Kidney (tissue), 22 donors: ENCODE results near the gene ZNF300. TPM values are rescaled to one million over a fixed set of nuclear protein-coding genes. Genes with fewer than 3 reads are reported as not detected.

Experiments used
- DNase-seq, 5 donors: peaks; one replicate each; pipeline ENCODE4 v3.0.0-alpha.2; 2013 to 2020
- FAIRE-seq: peaks from 2 replicates; lab custom pipeline; 2012; peaks lifted over from hg19 to GRCh38; lab: Jason Lieb, UNC
- H3K27ac ChIP-seq, 2 donors: one replicate each; pipeline ENCODE4 v1.7.0; 2013; ENCODE audit warnings: low read depth in 2 of 2, low read length in 2 of 2, inconsistent platforms in 1 of 2
- H3K27me3 ChIP-seq: one replicate; pipeline ENCODE4 v1.7.1; 2013; ENCODE audit warnings: low read length, inconsistent platforms; ENCODE audit not compliant: control insufficient read depth, insufficient read depth
- H3K36me3 ChIP-seq, 3 donors: one replicate each; pipeline versions ENCODE4 v1.7.0 to v1.7.1; 2013; ENCODE audit warnings: low read length in 3 of 3, control low read depth in 1 of 3, inconsistent platforms in 1 of 3; ENCODE audit not compliant: insufficient read depth in 3 of 3, control insufficient read depth in 2 of 3
- H3K4me1 ChIP-seq, 3 donors: one replicate each; pipeline versions ENCODE4 v1.7.0 to v1.7.1; 2013; ENCODE audit warnings: low read length in 3 of 3, inconsistent platforms in 1 of 3, low read depth in 1 of 3; ENCODE audit not compliant: control insufficient read depth in 2 of 3, insufficient read depth in 2 of 3
- H3K4me3 ChIP-seq, 3 donors: one replicate each; pipeline versions ENCODE4 v1.7.0 to v1.8.1; 2013; ENCODE audit warnings: low read length in 3 of 3, control low read depth in 1 of 3, inconsistent platforms in 1 of 3
- H3K9ac ChIP-seq, 3 donors: one replicate each; pipeline versions ENCODE4 v1.7.0 to v1.7.1; 2013; ENCODE audit warnings: low read length in 3 of 3, control low read depth in 1 of 3, inconsistent platforms in 1 of 3
- H3K9me3 ChIP-seq, 3 donors: one replicate each; pipeline versions ENCODE4 v1.7.0 to v1.7.1; 2013; ENCODE audit warnings: low read length in 3 of 3, control low read depth in 1 of 3, inconsistent platforms in 1 of 3; ENCODE audit not compliant: control insufficient read depth in 2 of 3, insufficient read depth in 1 of 3
- CTCF ChIP-seq: IDR thresholded peaks from 3 replicates; pipeline ENCODE4 v1.5.1; 2012; ENCODE audit warnings: mild to moderate bottlenecking, moderate library complexity, borderline replicate concordance; ENCODE audit not compliant: insufficient read depth; ENCODE audit errors: extremely low read depth
- intact Hi-C: fragments of 100-400 bp; cut with DNase I; formaldehyde crosslinking; loops from one replicate; pipeline ENCODE4 v1.11.1; 2022
- long read RNA-seq, 10 donors: library from polyadenylated mRNA in 1 of 10; unstranded in 1 of 10; transcript quantifications; one replicate each; pipeline ENCODE4 v2.0.0 and lab custom pipeline, GENCODE V29; 2021 to 2026
- polyA plus RNA-seq: library from polyadenylated mRNA; stranded (reverse); fragments of 350-450 nt; fragmentation: Illumina TruSeq; extraction: RNeasy Lipid Tissue Mini Kit (QIAGEN cat#74804); gene quantifications from one replicate; pipeline ENCODE4 v1.2.3, GENCODE V29; 2014; ENCODE audit warnings: low read depth, low replicate concordance; ENCODE audit not compliant: insufficient read depth
- total RNA-seq: library from RNA; stranded (reverse); fragmentation: NEBNext Ultra II Directional; extraction: Animal tissue kit (Norgen Biotek cat#: 25700); gene quantifications from one replicate; pipeline ENCODE4 v1.2.1, GENCODE V29; 2021
- donor health status: control.
- donor health status: control.
- donor health status: control.
- donor health status: control.
- donor health status: control.
- donor health status: DM: yes; HTN: yes; CAD: no.
- donor health status: Normal renal cell carcinoma (clear cell type).

ZNF300 gene
- 6.5 TPM for total RNA-seq
- 4.0 TPM for polyA plus RNA-seq
- long read RNA-seq, donor 1, full-length matches to known transcripts, result 4 of 4 reads
- long read RNA-seq, donor 1, partial matches to known transcripts, result 0 of 4 reads
- long read RNA-seq, donor 1, other reads (novel, unspliced or antisense), result 0 of 4 reads
- long read RNA-seq, donor 2, full-length matches to known transcripts, result 2 of 2 reads
- long read RNA-seq, donor 2, partial matches to known transcripts, result 0 of 2 reads
- long read RNA-seq, donor 2, other reads (novel, unspliced or antisense), result 0 of 2 reads
- long read RNA-seq, donor 3, full-length matches to known transcripts, result 4 of 4 reads
- long read RNA-seq, donor 3, partial matches to known transcripts, result 0 of 4 reads
- long read RNA-seq, donor 3, other reads (novel, unspliced or antisense), result 0 of 4 reads
- long read RNA-seq, donor 4, full-length matches to known transcripts, result 7 of 7 reads
- long read RNA-seq, donor 4, partial matches to known transcripts, result 0 of 7 reads
- long read RNA-seq, donor 4, other reads (novel, unspliced or antisense), result 0 of 7 reads
- long read RNA-seq, donor 5, full-length matches to known transcripts, result 1 of 1 reads
- long read RNA-seq, donor 5, partial matches to known transcripts, result 0 of 1 reads
- long read RNA-seq, donor 5, other reads (novel, unspliced or antisense), result 0 of 1 reads
- long read RNA-seq, donor 6, full-length matches to known transcripts, result 5 of 5 reads
- long read RNA-seq, donor 6, partial matches to known transcripts, result 0 of 5 reads
- long read RNA-seq, donor 6, other reads (novel, unspliced or antisense), result 0 of 5 reads
- long read RNA-seq, donor 7, full-length matches to known transcripts, result 4 of 4 reads
- long read RNA-seq, donor 7, partial matches to known transcripts, result 0 of 4 reads
- long read RNA-seq, donor 7, other reads (novel, unspliced or antisense), result 0 of 4 reads
- long read RNA-seq, donor 8, full-length matches to known transcripts, result 3 of 3 reads
- long read RNA-seq, donor 8, partial matches to known transcripts, result 0 of 3 reads
- long read RNA-seq, donor 8, other reads (novel, unspliced or antisense), result 0 of 3 reads
- long read RNA-seq, donor 9, full-length matches to known transcripts, result 2 of 2 reads
- long read RNA-seq, donor 9, partial matches to known transcripts, result 0 of 2 reads
- long read RNA-seq, donor 9, other reads (novel, unspliced or antisense), result 0 of 2 reads
- long read RNA-seq, donor 10, full-length matches to known transcripts, result 10 of 10 reads
- long read RNA-seq, donor 10, partial matches to known transcripts, result 0 of 10 reads
- long read RNA-seq, donor 10, other reads (novel, unspliced or antisense), result 0 of 10 reads

GRCh38 chr5:150904479-150905311 is at the start of gene ZNF300:
Gene ZNF300, minus strand, starts transcription at chr5:150904980. Its CDS starts 1,825 bp downstream, at chr5:150903155.
- Histone ChIP-seq H3K36me3 (peaks cover 0 to 16% (median 2%) of the 10 kb centered on the region in 3 donors), H3K4me1 (peaks cover 0 to 3% (median 2%) of the 10 kb centered on the region in 3 donors), H3K9me3 (peaks cover 14 to 45% (median 18%) of the 10 kb centered on the region in 3 donors), H3K4me3 (peak within 1 kb of the TSS; percentile 71 to 99 (median 91)), H3K27ac (peak within 1 kb of the TSS; percentile 10 to 51), H3K27me3 (no peaks in the 10 kb centered on the region), H3K9ac (peak within 1 kb of the TSS; percentile 32 to 99 (median 50))
- no peak for FAIRE-seq
- no peak for TF ChIP-seq CTCF
- intact Hi-C loops, result no loop called here
- DNase-seq, result peak; percentile 94 to 98 (median 96)

- Histone ChIP-seq H3K4me3 (no peak overlapping the region), H3K9ac (no peak overlapping the region), H3K9me3 (peaks cover 2 to 91% (median 19%) of the 10 kb centered on the region in 3 donors), H3K4me1 (no peaks in the 10 kb centered on the region), H3K27me3 (no peaks in the 10 kb centered on the region), H3K27ac (no peak overlapping the region), H3K36me3 (no peaks in the 10 kb centered on the region)
- intact Hi-C loops, result no loop called here
- no peak for DNase-seq
- no peak for FAIRE-seq
- TF ChIP-seq CTCF, result no peak
Measured at GRCh38 chr5:150948539-150948938, 43.8 kb upstream of the ZNF300 start.
